ENCODE results near the gene NDUFS6.
"Not testable (repeated sequence)": the region's sequence is repeated elsewhere in the genome, so short reads cannot be mapped to it uniquely, and the experiment has no call there.

The NDUFS6 gene

GRCh38 chr5:1784197-1785050, 16.8 kb upstream of the NDUFS6 start:
- no peak for DNase-seq

GRCh38 chr5:1785062-1785461, 16.1 kb upstream of the NDUFS6 start:
- no peak for DNase-seq

GRCh38 chr5:1785984-1786383, 15.2 kb upstream of the NDUFS6 start:
- DNase-seq = no peak

GRCh38 chr5:1786621-1787471, 14.4 kb upstream of the NDUFS6 start:
- DNase-seq = no peak

DNA sequence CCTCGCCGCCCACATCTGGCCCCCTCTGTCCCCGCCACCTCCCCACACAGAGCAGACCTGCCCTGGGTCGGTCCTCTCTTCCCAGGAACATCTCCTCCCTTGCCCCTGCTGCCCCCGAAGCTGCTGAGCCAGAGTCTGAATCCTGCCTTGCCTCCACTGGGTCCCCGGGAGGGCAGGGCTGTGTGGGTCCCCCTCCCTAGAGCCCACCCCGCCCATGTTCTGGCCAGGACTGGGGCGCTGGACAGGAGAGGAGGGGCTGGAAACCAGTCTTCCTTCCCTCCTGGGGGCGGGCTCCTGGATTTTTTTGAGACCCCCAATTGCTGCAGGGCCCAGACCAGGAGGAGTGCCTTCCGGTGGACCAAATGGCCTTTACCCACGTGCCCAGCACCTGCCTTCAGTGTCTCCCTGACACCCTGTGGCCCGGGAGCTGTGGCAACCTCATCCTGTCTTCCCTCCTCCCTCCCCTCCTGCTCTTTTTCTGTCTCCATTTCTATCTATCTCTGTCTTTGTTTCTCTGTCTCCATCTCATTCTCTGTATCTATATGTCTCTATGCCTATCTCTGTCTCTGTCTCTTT, 13.6 kb upstream of the NDUFS6 start:
- no peak for DNase-seq

DNA sequence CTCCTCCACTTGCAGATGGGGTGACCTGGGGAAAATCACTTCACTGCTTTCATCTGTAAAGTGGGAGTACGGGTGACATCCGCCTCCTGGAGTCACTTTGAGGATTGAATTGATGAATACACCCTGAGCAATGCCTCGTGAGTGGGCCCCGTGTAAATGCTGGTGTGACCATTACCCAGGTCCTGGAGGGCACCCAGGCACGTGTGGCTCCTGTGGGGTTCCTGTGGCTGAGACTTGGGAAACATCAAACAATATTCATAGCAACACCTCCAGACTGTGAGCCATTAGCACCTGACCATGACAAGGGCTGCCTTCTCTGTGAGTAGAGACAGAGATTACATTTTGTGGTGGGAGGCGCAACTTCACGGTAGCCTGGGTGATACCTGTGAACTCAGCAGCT, 13.0 kb upstream of the NDUFS6 start:
- DNase-seq = no peak

- DNase-seq = no peak
Measured at GRCh38 chr5:1788828-1789227, 12.4 kb upstream of the NDUFS6 start.

DNA sequence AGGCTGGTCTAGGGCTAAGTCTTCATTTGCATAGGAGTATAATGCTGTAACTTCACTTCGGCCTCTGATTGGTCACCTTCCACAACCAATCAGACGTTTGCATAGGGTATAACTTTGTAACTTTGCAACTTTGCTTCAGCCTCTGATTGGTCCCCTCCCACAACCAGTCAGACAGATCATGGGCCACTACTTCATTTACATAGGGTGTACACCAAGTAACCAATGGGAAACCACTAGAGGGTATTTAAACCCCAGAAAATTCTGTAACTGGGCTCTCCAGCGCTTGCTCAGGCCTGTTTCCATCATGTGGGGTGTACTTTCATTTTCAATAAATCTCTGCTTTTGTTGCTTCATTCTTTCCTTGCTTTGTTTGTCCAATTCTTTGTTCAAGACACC, 11.8 kb upstream of the NDUFS6 start:
- DNase-seq = not testable (repeated sequence)

DNA sequence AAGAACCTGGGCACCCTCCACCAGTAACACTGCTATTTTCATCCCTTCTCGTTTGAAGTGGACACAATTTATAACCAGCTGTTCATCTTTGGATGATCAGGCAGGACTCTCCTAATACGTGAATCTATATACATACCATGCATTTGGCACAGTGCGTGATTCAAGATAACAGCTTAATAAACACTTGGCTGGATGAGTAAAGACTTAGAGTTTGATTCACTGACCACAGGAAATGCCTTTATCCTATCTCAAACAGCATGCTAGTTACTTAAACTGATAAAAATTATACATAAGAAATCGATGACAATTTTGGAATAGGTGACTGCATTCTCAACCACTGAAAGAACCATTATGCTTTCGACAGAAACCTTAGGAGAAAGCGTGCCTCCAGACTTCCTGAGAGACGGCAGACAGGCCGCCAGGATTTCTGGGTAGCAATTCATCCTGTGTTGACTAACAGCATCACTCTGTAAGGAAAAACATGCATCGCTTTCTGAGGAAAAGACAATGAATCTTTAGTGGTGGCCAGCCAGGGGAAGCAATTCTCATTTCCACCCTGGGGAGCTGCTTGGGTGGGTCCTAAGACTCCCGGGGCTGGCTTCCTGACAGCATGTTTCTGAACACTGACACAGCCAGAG, 11.3 kb upstream of the NDUFS6 start:
- DNase-seq = no peak

GRCh38 chr5:1791176-1791575, 10.0 kb upstream of the NDUFS6 start:
- no peak for DNase-seq

DNA sequence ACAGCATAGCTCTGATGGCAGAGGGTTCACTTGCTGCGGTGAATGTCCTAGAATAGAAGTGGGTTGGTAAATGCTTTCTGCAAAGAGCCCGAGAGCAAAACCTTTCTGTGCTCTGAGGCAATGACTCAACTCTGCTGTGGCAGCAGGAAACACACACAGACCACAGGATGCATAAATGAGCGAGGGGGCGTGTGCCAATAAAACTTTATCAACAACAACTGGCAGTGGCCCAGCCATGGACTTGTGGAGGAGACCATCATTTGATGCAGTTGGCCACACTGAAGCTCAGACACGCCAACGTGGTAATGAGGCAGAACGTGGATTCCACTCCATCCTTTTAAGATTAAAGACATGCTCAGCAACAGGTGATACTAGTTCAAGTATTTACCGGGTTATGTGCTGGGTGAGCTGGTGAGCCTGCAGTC, 8.4 kb upstream of the NDUFS6 start:
- DNase-seq = no peak

GRCh38 chr5:1793301-1793740, 7.9 kb upstream of the NDUFS6 start:
- DNase-seq = peak; percentile 66

GRCh38 chr5:1793966-1794900, 7.0 kb upstream of the NDUFS6 start:
- no peak for DNase-seq

- no peak for DNase-seq
Measured at GRCh38 chr5:1794901-1795290, 6.3 kb upstream of the NDUFS6 start.

DNA sequence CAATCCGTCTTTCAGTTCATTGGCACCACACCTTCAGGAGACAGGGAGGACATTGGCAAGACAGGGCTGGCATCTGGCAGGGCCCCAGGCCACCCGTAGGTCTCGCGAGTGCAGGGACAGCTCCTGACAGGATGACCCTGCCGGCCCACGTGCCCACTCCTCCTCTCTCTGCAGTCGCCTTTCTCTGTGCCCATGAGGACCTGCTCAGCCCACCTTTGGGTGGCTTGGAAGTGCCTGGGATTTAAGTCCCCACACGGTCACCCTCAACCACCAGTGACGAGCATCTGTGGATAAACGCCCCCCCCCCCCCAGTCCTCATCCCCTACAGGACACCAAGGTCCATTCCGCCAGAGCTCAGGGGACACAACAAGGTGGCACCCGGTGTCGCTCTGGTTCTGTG, 5.7 kb upstream of the NDUFS6 start:
- no peak for DNase-seq

DNA sequence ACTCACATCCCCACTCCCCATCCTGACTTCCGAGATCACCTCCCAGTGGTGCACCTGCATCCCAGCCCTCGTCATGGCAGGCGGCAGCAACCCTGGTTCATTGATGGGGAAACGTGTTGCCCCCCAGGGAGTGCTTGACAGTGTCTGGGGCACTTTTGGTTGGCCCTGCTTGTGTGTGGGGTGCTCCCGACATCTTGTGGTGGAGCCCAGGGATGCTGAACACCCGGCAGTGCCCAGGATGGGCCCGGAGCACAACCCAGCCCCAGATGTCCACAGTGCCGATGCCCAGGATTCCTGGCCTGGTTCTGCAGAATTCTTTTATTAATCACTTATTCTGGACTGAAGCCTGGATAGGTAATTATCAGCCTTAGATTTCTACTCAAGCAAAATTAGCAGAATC, 5.3 kb upstream of the NDUFS6 start:
- no peak for DNase-seq

DNA sequence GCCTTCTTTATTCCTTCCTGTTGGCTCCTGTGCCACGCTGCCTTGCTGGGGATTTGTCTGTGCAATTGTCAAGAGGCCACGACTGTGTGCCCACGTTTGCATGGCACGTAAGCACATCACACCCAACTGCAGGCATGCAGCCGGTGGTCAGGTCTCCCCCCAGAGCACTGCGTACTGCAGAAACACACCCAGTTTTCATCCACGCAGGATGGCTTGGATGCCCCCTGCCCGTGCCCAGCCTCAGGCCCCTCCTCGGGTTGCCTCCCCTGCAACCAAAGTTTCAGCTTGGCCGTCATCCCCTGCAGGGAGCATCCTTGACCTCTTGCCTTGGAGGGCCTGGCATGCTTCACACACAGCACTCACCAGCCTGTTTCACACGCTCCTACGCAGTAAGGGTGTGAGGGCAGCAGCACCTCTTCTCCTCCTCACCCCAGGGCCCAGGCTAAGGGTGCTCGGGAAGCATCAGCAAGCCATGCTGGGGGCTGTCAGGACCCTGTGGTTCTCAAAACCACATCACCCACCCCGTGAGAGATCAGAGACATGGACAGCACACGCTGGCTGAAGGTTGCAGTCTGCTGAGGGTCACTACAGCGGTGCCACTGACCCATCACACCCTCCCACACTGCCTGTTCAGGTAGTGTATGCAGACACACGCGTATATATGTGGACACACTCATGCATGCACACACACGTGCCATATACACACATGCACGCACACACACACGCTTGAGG, 4.7 kb upstream of the NDUFS6 start:
- no peak for DNase-seq

GRCh38 chr5:1797103-1797800, 4.0 kb upstream of the NDUFS6 start:
- DNase-seq = no peak

DNA sequence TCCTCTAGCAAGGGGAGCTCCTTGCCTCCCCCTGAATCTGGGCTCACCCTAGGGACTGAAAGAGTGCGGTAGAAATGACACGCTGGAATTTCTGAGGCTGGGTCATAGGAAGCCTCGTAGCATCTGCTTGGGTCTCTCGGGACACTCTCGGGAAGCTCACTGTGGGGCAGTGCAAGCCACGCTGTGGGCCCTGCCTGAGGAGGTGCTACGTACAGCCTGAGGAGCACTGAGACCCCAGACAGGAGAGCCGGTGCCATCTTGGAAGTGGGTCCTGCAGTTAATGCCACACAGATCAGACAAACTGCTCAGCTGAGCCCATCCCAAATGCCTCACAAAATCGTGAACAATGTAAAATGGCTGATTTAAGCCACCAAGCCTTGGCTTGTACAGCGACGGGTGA, 3.4 kb upstream of the NDUFS6 start:
- DNase-seq = no peak

- DNase-seq = not testable (repeated sequence)
Measured at GRCh38 chr5:1798589-1798988, 2.6 kb upstream of the NDUFS6 start.
